OCI-LY1 (cell line): ENCODE measurements around the gene SNAI3.

Source experiments
- H2AFZ ChIP-seq: fragments of 200-600 bp; sonication (generic), shearing (Covaris generic); 2 replicates; pipeline ENCODE4 v1.6.0; 2014; ENCODE audit warnings: antibody characterized with exemption, mild to moderate bottlenecking, low read length
- H3F3A ChIP-seq: fragments of 200-600 bp; sonication (generic), shearing (Covaris generic); 2 replicates; pipeline ENCODE4 v1.6.0; 2014; ENCODE audit warnings: mild to moderate bottlenecking, antibody characterized with exemption, low read length, moderate library complexity; ENCODE audit not compliant: insufficient read depth
- H3K27ac ChIP-seq: fragments of 200-600 bp; sonication (generic); 2 replicates; pipeline ENCODE4 v1.5.1; 2014; ENCODE audit warnings: low read length, mixed run types, mild to moderate bottlenecking, low read depth; ENCODE audit not compliant: poor library complexity, severe bottlenecking
- H3K27me3 ChIP-seq: fragments of 200-600 bp; sonication (generic); 2 replicates; pipeline ENCODE4 v1.6.0; 2014; ENCODE audit warnings: antibody characterized with exemption, mild to moderate bottlenecking, low read length, moderate library complexity; ENCODE audit not compliant: insufficient read depth
- H3K36me3 ChIP-seq: fragments of 200-600 bp; sonication (generic); 2 replicates; pipeline ENCODE4 v1.6.1; 2014; ENCODE audit warnings: mild to moderate bottlenecking, antibody characterized with exemption, low read length, moderate library complexity, mixed read lengths; ENCODE audit not compliant: insufficient read depth
- H3K4me1 ChIP-seq: fragments of 200-600 bp; sonication (generic); 2 replicates; pipeline ENCODE4 v1.5.1; 2014; ENCODE audit warnings: mild to moderate bottlenecking, low read length, moderate library complexity; ENCODE audit not compliant: insufficient read depth, severe bottlenecking
- H3K4me2 ChIP-seq: fragments of 200-600 bp; sonication (generic), shearing (Covaris generic); 2 replicates; pipeline ENCODE4 v1.6.1; 2014; ENCODE audit warnings: low read length
- H3K4me3 ChIP-seq: fragments of 200-600 bp; sonication (generic); 2 replicates; pipeline ENCODE4 v1.5.1; 2014; ENCODE audit warnings: low read length, low read depth, mild to moderate bottlenecking, mixed read lengths; ENCODE audit not compliant: poor library complexity, severe bottlenecking
- H3K79me2 ChIP-seq: fragments of 200-600 bp; shearing (Covaris generic); 2 replicates; pipeline ENCODE4 v1.6.1; 2016; ENCODE audit warnings: mixed run types, low read length, mixed read lengths; ENCODE audit not compliant: insufficient read depth
- H3K9ac ChIP-seq: fragments of 200-600 bp; sonication (generic), shearing (Covaris generic); 2 replicates; pipeline ENCODE4 v1.6.1; 2014; ENCODE audit warnings: mild to moderate bottlenecking, low read length, mixed read lengths
- H3K9me2 ChIP-seq: fragments of 200-600 bp; sonication (generic), shearing (Covaris generic); 2 replicates; pipeline ENCODE4 v1.6.1; 2014; ENCODE audit warnings: low read depth, mild to moderate bottlenecking, low read length, mixed read lengths
- H3K9me3 ChIP-seq: fragments of 200-600 bp; shearing (Covaris generic); 2 replicates; pipeline ENCODE4 v1.6.1; 2014; ENCODE audit warnings: low read length, mixed read lengths
- H4K20me1 ChIP-seq: fragments of 200-600 bp; sonication (generic), shearing (Covaris generic); 2 replicates; pipeline ENCODE4 v1.6.0; 2016; ENCODE audit warnings: mild to moderate bottlenecking, low read length; ENCODE audit not compliant: insufficient read depth
- CTCF ChIP-seq: fragments of 200-600 bp; sonication (generic), shearing (Covaris generic); IDR thresholded peaks from 2 replicates; pipeline ENCODE4 v1.5.1; 2017; ENCODE audit warnings: mild to moderate bottlenecking, antibody characterized with exemption, low read length, moderate library complexity, mixed read lengths
- EZH2 ChIP-seq: fragments of 200-600 bp; sonication (generic), shearing (Covaris generic); IDR thresholded peaks from 2 replicates; pipeline ENCODE4 v1.8.0; 2017; ENCODE audit warnings: borderline replicate concordance, mixed run types, mild to moderate bottlenecking, antibody characterized with exemption, low read length, moderate library complexity, mixed read lengths

The SNAI3 gene

GRCh38 chr16:88695218-88695617 lies 8.9 kb upstream of the SNAI3 start:
- no peak overlapping the region for H3K9ac ChIP-seq
- H2AFZ ChIP-seq = no peak overlapping the region
- no peaks in the 10 kb centered on the region for H4K20me1 ChIP-seq

DNA sequence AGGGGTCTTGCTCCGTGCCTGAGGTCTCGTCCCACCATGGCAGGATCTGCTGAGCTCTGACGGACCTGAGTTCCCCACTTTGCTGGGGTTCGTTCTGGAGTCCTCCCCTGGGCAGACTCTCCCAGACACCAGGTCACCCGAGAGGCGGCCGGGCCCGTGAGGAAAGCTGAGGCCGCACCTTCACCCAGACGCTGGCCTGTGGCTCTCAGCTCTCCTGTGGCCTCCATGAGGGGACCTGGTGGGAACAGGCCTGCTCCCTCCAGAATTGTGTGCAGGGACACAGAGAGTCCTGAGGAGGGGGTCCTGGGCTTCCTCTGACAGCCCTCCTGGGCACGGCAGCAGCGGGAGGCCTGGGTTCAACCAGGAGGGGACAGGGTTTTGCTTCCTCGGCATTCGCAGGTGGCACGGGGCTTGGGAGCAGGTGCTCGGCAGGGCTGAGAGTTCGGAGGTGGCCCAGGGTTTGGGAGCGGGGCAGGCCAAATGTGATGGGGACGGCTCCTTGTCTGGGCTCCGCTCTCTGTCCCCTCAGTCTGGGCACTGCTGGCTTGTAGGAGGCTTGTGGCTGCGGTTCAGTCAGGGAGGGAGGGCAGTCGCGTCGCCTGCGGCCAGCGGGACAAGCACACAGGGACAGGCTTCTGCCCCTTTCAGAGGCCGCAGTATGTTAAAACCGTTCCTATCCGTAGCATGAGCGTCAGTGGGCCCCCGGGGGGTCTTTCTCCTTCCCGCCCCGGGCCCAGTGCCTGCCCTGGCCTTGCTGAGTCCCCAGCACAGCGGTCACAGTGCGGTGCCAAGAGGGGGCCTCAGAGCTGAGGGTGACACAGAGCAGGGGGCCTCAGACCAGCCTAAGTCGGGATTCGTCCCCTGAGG lies 8.1 kb upstream of the SNAI3 start:
- Histone ChIP-seq H3K9ac (no peak overlapping the region), H3K4me1 (no peaks in the 10 kb centered on the region), H3K9me3 (no peaks in the 10 kb centered on the region)

More at GRCh38 chr16:88695218-88695617, 8.9 kb upstream of the SNAI3 start:
- H3K4me1 ChIP-seq = no peaks in the 10 kb centered on the region
- H3K36me3 ChIP-seq = peaks cover 7% of the 10 kb centered on the region; the same call in 1 of the 2 replicates
- H3K27me3 ChIP-seq = peaks cover 16% of the 10 kb centered on the region; the same call in 1 of the 2 replicates
- TF ChIP-seq EZH2 (no peak), CTCF (no peak)
- H3K9me3 ChIP-seq = no peaks in the 10 kb centered on the region
- no peak overlapping the region for H3K4me2 ChIP-seq
- no peaks in the 10 kb centered on the region for H3K79me2 ChIP-seq
- H3K27ac ChIP-seq = no peak overlapping the region
- H3K4me3 ChIP-seq = no peak overlapping the region
- no peaks in the 10 kb centered on the region for H3F3A ChIP-seq
- H3K9me2 ChIP-seq = no peaks in the 10 kb centered on the region

More for the DNA sequence above, 8.1 kb upstream of the SNAI3 start:
- Histone ChIP-seq H3K27me3 (peaks cover 16% of the 10 kb centered on the region; the same call in 1 of the 2 replicates), H3K79me2 (no peaks in the 10 kb centered on the region), H4K20me1 (no peaks in the 10 kb centered on the region), H2AFZ (no peak overlapping the region), H3K36me3 (peaks cover 7% of the 10 kb centered on the region; the same call in 1 of the 2 replicates), H3K27ac (no peak overlapping the region), H3K4me2 (no peak overlapping the region), H3F3A (no peaks in the 10 kb centered on the region), H3K4me3 (no peak overlapping the region), H3K9me2 (no peaks in the 10 kb centered on the region)
- no peak for TF ChIP-seq EZH2
- TF ChIP-seq CTCF = no peak
